ENCODE results near the gene ARL2.
"Not testable (repeated sequence)": the region's sequence is repeated elsewhere in the genome, so short reads cannot be mapped to it uniquely, and the experiment has no call there.

ARL2 gene

GRCh38 chr11:65013888-65014725 is at the start of gene ARL2:
Gene ARL2 (plus strand): TSS chr11:65014160. CDS start chr11:65014208, 48 bp downstream.
- DNase-seq, result peak; percentile 89

GRCh38 chr11:64967375-64967774 is 46.6 kb upstream of the ARL2 start:
- DNase-seq, result no peak

GRCh38 chr11:64969209-64969608 is 44.8 kb upstream of the ARL2 start:
- no peak for DNase-seq

- DNase-seq, result peak; percentile 29
Measured at GRCh38 chr11:64970731-64971151, 43.2 kb upstream of the ARL2 start.

- DNase-seq, result peak; percentile 89
Measured at GRCh38 chr11:64971421-64972233, 42.3 kb upstream of the ARL2 start, which contains the start of gene MAJIN. Gene MAJIN (minus strand): TSS chr11:64972108. CDS start chr11:64959405, 12,703 bp downstream.

GRCh38 chr11:64974124-64974523 is 39.8 kb upstream of the ARL2 start:
- DNase-seq, result no peak

- no peak for DNase-seq
Measured at GRCh38 chr11:64976651-64977050, 37.3 kb upstream of the ARL2 start.

- not testable (repeated sequence) for DNase-seq
Measured at GRCh38 chr11:64983339-64983738, 30.6 kb upstream of the ARL2 start.

- no peak for DNase-seq
Measured at GRCh38 chr11:64987998-64988854, 25.7 kb upstream of the ARL2 start.

GRCh38 chr11:64989416-64989815 is 24.5 kb upstream of the ARL2 start:
- no peak for DNase-seq

GRCh38 chr11:64990222-64990923 is 23.6 kb upstream of the ARL2 start:
- DNase-seq, result no peak

- no peak for DNase-seq
Measured at GRCh38 chr11:64994318-64994717, 19.6 kb upstream of the ARL2 start.

GRCh38 chr11:64996327-64996709 is 17.6 kb upstream of the ARL2 start:
- DNase-seq, result no peak

GRCh38 chr11:64996710-64997380 is 17.1 kb upstream of the ARL2 start, which contains the start of gene BATF2:
Gene BATF2 (minus strand): TSS chr11:64996971. CDS start chr11:64996914, 57 bp downstream.
- no peak for DNase-seq

- DNase-seq, result no peak
Measured at GRCh38 chr11:64998141-64998540, 15.8 kb upstream of the ARL2 start.

- DNase-seq, result no peak
Measured at GRCh38 chr11:64998690-64999431, 15.1 kb upstream of the ARL2 start.

- no peak for DNase-seq
Measured at GRCh38 chr11:64999478-64999877, 14.5 kb upstream of the ARL2 start.

GRCh38 chr11:65002706-65003105 is 11.3 kb upstream of the ARL2 start:
- DNase-seq, result no peak

GRCh38 chr11:65003282-65003681 is 10.7 kb upstream of the ARL2 start:
- no peak for DNase-seq

- DNase-seq, result not testable (repeated sequence)
Measured at GRCh38 chr11:65003968-65004367, 10.0 kb upstream of the ARL2 start.

- no peak for DNase-seq
Measured at GRCh38 chr11:65008016-65008415, 5.9 kb upstream of the ARL2 start.
